B cell (primary cell): ENCODE results near the gene EIPR1.

ENCODE experiments used
- EZH2 ChIP-seq: IDR thresholded peaks from 2 replicates; pipeline ENCODE4 v1.6.1; 2012; ENCODE audit warnings: borderline replicate concordance, low read depth, mild to moderate bottlenecking, moderate library complexity, low read length; ENCODE audit not compliant: insufficient read depth, poor library complexity, severe bottlenecking
- TF ChIP-seq, protein P1 (sequence below): fragments of 200-600 bp; IDR thresholded peaks from one replicate; pipeline ENCODE4 v1.8.0; 2022; ENCODE audit warnings: antibody characterized with exemption, mild to moderate bottlenecking

DNA sequence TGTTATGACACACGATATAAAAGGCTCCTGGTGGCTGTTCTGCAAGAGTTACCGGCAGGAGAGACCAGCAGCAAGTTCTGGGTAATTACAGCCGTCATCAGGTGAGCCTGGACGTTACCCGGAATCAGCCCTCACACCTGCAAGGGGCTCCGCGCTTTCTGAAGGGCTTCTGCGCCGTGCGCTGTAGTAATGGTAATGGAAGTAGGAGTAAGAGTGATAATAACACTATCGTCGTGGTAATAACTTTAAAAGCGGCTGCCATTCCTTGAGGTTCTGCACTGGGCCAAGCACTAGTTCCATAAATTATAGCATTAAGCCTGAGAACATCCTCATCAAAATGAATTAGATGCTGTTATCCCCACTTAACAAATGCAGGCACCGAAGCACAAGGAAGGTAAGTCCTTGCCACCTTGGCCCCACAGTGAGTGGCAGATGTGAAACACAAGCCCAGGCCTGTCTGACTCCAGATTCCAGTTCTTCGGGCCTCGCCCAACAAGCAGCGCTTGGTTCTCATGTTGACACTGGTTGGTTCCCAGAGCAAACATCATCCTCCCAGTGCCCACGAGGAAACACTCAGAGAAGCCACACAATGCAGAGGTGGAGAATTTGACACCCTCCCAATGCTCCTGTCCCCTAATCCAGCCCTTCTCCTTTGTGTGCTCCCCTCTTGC lies 205.2 kb downstream of the EIPR1 start:
- TF ChIP-seq, protein P1, sequence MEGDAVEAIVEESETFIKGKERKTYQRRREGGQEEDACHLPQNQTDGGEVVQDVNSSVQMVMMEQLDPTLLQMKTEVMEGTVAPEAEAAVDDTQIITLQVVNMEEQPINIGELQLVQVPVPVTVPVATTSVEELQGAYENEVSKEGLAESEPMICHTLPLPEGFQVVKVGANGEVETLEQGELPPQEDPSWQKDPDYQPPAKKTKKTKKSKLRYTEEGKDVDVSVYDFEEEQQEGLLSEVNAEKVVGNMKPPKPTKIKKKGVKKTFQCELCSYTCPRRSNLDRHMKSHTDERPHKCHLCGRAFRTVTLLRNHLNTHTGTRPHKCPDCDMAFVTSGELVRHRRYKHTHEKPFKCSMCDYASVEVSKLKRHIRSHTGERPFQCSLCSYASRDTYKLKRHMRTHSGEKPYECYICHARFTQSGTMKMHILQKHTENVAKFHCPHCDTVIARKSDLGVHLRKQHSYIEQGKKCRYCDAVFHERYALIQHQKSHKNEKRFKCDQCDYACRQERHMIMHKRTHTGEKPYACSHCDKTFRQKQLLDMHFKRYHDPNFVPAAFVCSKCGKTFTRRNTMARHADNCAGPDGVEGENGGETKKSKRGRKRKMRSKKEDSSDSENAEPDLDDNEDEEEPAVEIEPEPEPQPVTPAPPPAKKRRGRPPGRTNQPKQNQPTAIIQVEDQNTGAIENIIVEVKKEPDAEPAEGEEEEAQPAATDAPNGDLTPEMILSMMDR, result no peak
- no peak for TF ChIP-seq EZH2
